ENCODE results near the gene DGKB. TPM values are rescaled to one million over a fixed set of nuclear protein-coding genes. Genes with fewer than 3 reads are reported as not detected.

Gene DGKB
- total and polyA plus RNA-seq, 2 of the 8 experiments (the other 6 are each of a cell fraction or from before 2014, with no cell fraction given) = 1.9 to 2.6 TPM

DNA sequence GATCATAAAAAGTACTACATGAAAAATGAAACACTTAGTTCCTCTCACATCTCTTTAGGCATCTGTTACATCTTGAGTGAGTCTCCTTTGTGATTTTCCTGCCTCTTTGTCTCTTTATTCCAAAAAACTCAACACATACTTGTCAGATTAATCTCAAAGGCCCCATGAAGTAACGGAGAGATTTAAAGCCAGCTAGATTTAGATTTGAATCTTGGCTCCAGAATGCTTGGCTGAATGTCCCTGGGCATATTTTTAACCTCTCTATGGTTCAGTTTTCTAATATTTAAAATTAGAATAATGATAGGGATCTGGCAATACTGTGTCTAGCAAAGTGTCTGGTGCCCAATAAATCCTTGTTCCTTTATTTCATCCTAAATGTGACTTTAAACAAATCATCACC lies 140.0 kb downstream of the DGKB start (continued):
- TF ChIP-seq EZH2 (IDR thresholded peaks at IDR 0.05; ENCODE audit: low read depth, low read length, severe bottlenecking) (no peak), CHD2 (IDR thresholded peaks at IDR 0.05; ENCODE audit: low read length) (no peak), EGR1 (IDR thresholded peaks at IDR 0.05; ENCODE audit: borderline replicate concordance, low read depth, low read length) (no peak)

Data from H1 (cell line).